ENCODE results near the gene POU3F2.

Gene POU3F2

DNA sequence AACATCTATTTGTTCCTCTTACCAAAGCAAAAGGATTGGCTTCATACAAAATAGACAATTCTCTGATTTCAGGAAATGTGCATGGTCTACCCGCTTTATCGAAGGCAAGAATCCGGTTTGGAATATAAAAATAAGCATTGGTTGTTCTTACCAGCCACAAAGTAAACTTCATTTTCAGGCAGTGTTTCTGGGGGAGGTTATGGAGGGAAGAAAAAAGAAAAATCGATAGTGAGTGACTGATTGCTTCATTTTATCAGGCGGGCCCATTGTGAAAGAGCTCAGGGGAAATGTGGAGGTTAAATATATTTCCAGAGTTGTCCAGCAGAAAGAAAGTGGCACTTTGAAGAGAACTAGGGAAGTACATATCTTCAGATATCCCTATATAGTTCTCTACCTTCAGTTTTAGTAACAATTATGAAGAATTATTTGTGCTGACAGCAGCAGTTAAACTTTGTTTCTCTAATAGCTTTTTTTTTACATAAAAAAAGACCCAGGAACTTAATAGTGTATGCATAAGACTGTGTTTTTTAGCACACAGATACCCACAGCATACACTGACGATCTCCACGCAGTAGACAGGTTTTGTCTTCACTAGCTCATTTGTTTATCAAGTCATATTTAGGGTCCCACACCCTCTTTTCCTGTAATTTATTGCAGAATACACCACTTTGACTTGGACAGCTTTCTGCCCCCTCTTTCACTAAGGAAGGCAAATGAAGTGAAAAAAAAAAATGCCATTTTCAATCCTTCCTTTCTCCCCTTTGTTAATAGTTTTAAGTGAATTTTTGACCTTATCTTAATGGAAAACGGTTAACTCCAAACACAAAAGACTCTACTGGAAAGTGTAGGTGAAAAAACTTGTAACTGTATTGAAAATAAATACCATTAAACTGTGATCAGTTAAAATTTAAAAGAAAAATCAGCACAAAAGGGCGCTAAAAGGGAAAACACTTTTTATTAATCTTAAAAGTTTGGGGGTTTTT lies 2.9 kb downstream of the POU3F2 start (continued):
- TF ChIP-seq ZBTB7A (tag by site-specific recombination; IDR thresholded peaks at IDR 0.05; ENCODE audit: low read depth) = no peak
- TF ChIP-seq, protein P1, sequence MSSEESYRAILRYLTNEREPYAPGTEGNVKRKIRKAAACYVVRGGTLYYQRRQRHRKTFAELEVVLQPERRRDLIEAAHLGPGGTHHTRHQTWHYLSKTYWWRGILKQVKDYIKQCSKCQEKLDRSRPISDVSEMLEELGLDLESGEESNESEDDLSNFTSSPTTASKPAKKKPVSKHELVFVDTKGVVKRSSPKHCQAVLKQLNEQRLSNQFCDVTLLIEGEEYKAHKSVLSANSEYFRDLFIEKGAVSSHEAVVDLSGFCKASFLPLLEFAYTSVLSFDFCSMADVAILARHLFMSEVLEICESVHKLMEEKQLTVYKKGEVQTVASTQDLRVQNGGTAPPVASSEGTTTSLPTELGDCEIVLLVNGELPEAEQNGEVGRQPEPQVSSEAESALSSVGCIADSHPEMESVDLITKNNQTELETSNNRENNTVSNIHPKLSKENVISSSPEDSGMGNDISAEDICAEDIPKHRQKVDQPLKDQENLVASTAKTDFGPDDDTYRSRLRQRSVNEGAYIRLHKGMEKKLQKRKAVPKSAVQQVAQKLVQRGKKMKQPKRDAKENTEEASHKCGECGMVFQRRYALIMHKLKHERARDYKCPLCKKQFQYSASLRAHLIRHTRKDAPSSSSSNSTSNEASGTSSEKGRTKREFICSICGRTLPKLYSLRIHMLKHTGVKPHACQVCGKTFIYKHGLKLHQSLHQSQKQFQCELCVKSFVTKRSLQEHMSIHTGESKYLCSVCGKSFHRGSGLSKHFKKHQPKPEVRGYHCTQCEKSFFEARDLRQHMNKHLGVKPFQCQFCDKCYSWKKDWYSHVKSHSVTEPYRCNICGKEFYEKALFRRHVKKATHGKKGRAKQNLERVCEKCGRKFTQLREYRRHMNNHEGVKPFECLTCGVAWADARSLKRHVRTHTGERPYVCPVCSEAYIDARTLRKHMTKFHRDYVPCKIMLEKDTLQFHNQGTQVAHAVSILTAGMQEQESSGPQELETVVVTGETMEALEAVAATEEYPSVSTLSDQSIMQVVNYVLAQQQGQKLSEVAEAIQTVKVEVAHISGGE (tag by site-specific recombination; conservative IDR thresholded peaks at IDR 0.05; ENCODE audit: low read depth) = peak; percentile 35; the same call in 1 of the 2 replicates
- no peak for TF ChIP-seq SCRT2 (tag by site-specific recombination; IDR thresholded peaks at IDR 0.05)
- no peak for TF ChIP-seq ZNF48 (tag by site-specific recombination; IDR thresholded peaks at IDR 0.05)
- TF ChIP-seq ZNF174 (tag by site-specific recombination; IDR thresholded peaks at IDR 0.05) = no peak
- TF ChIP-seq FEZF1 (tag by site-specific recombination; IDR thresholded peaks at IDR 0.05) = no peak
- TF ChIP-seq, protein P2, sequence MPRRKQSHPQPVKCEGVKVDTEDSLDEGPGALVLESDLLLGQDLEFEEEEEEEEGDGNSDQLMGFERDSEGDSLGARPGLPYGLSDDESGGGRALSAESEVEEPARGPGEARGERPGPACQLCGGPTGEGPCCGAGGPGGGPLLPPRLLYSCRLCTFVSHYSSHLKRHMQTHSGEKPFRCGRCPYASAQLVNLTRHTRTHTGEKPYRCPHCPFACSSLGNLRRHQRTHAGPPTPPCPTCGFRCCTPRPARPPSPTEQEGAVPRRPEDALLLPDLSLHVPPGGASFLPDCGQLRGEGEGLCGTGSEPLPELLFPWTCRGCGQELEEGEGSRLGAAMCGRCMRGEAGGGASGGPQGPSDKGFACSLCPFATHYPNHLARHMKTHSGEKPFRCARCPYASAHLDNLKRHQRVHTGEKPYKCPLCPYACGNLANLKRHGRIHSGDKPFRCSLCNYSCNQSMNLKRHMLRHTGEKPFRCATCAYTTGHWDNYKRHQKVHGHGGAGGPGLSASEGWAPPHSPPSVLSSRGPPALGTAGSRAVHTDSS (tag by site-specific recombination; IDR thresholded peaks at IDR 0.05) = no peak

DNA sequence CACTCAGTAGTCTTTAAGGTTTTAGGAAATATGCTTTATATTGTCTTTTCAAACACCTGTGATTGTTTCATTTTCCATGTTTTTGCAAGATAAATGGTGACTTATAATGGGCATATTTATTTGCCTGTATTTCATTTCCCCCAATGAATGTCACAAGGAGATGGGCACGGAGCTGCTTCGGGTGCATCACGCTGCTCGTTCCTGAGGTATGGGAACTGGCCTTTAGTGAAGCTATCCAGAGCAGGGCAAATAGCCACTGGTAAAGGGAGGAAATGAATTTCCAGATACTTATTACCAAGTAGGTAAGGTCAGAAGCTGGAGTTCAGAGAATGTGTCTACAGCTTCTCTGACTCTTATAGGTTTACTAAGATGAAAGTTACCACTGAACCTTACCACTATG lies 3.7 kb downstream of the POU3F2 start:
- Histone ChIP-seq H3K27ac (ENCODE audit: extremely low read depth, low read depth, low read length) (no peak overlapping the region), H3K9me3 (ENCODE audit: control insufficient read depth, insufficient read depth, low read depth, low read length) (no peaks in the 10 kb centered on the region), H3K4me1 (ENCODE audit: control insufficient read depth, insufficient read depth, low read length) (no peaks in the 10 kb centered on the region), H3K4me3 (ENCODE audit: low read depth, low read length) (peak overlapping the region; percentile 24), H3K36me3 (ENCODE audit: control insufficient read depth in 2 of 2, insufficient read depth in 1 of 2, low read length in 2 of 2) (peaks cover 0 to 5% of the 10 kb centered on the region in 2 experiments; a peak in 1 of 3 replicates)
- no peak for TF ChIP-seq ZNF138 (tag by site-specific recombination; IDR thresholded peaks at IDR 0.05; ENCODE audit: borderline replicate concordance)
- TF ChIP-seq, protein P3, sequence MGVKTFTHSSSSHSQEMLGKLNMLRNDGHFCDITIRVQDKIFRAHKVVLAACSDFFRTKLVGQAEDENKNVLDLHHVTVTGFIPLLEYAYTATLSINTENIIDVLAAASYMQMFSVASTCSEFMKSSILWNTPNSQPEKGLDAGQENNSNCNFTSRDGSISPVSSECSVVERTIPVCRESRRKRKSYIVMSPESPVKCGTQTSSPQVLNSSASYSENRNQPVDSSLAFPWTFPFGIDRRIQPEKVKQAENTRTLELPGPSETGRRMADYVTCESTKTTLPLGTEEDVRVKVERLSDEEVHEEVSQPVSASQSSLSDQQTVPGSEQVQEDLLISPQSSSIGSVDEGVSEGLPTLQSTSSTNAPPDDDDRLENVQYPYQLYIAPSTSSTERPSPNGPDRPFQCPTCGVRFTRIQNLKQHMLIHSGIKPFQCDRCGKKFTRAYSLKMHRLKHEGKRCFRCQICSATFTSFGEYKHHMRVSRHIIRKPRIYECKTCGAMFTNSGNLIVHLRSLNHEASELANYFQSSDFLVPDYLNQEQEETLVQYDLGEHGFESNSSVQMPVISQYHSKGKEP (tag by site-specific recombination; IDR thresholded peaks at IDR 0.05) = no peak
- TF ChIP-seq ZSCAN30 (tag by site-specific recombination; IDR thresholded peaks at IDR 0.05) = no peak
- TF ChIP-seq WT1 (tag by site-specific recombination; IDR thresholded peaks at IDR 0.05) = no peak
- TF ChIP-seq, protein P4, sequence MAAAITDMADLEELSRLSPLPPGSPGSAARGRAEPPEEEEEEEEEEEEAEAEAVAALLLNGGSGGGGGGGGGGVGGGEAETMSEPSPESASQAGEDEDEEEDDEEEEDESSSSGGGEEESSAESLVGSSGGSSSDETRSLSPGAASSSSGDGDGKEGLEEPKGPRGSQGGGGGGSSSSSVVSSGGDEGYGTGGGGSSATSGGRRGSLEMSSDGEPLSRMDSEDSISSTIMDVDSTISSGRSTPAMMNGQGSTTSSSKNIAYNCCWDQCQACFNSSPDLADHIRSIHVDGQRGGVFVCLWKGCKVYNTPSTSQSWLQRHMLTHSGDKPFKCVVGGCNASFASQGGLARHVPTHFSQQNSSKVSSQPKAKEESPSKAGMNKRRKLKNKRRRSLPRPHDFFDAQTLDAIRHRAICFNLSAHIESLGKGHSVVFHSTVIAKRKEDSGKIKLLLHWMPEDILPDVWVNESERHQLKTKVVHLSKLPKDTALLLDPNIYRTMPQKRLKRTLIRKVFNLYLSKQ (tag by site-specific recombination; IDR thresholded peaks at IDR 0.05; ENCODE audit: borderline replicate concordance) = no peak
- no peak for TF ChIP-seq ZBTB17 (tag by site-specific recombination; IDR thresholded peaks at IDR 0.05)
- TF ChIP-seq ZNF571 (tag by site-specific recombination; IDR thresholded peaks at IDR 0.05) = no peak
- ChIA-PET POLR2A (no interaction called here), CTCF (interaction anchor here (0.7 to 1.6 kb wide), 3 partner anchors 7 to 69 kb away, joined by 3 to 8 read pairs (median 4); no protein-coding TSS in a partner anchor)
